Measurements from ENCODE around the gene HS3ST6.
"Not testable (repeated sequence)": the region's sequence is repeated elsewhere in the genome, so short reads cannot be mapped to it uniquely, and the experiment has no call there.

HS3ST6 gene

DNA sequence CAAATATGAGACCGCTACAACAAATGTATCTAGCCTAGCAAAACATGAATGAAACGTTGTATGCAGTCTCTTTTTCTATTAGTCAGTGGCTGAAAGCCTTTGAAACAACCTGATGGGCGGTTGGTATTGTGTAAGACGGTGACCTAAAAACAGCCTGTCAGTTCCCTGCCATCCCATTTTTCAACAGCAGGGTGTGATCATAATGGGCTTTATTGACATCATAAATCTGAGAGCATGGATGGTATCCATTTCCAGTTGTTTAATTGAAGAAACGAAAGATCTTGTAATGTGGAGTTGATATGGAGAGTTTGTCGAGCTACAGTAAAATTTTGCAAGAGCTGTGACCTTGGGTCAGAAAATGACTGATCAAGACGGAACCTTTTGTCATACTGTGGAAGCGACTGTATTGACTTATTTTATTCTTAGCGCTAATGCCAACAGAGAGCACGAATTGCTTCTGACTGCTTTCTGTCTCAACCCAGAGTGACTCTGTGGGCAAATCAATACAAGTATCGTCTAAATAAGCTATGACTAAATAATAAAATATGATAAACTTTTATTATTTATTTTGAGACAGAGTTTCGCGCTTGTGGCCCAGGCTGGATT lies 34.0 kb downstream of the HS3ST6 start:
- in situ Hi-C loops (cut with MboI; ENCODE audit: low sequenced_read_pairs) = no loop called here

DNA sequence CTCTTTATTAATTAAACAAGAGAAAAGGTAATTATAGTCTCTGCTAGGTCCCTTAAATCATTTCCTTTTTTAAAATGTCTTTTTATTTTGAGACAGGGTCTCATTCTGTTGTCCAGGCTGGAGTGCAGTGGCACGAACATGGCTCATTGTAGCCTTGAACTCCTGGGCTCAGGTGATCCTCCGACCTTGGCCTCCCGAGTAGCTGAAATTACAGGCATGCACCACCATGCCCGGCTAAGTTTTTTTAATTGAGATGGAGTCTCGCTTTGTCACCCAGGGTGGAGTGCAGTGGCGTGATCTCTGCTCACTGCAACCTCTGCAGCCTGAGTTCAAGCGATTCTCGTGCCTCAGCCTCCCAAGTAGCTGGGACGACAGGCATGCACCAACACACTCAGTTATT lies 37.0 kb downstream of the HS3ST6 start:
- in situ Hi-C loops (cut with MboI; ENCODE audit: low sequenced_read_pairs) = not testable (repeated sequence)

DNA sequence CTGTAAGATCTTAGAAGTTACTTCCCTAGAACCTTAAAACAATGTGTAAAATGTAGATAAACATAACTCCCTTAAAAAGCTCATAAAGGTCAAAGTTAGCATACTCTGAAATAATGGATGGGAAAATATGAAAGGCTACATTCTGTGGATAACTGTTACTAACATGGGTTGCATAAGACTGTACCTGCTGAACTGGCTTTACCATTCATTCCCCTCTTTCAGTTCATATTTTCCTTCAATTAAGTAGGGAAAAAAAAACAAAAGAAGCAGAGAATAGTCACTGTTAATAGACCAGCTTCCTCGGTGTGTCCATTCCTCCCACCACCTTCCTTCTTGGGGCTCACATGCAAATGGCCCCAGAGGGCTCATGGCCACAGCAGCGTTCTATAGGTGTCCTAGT lies 38.7 kb downstream of the HS3ST6 start:
- in situ Hi-C loops (cut with MboI; ENCODE audit: low sequenced_read_pairs) = no loop called here

DNA sequence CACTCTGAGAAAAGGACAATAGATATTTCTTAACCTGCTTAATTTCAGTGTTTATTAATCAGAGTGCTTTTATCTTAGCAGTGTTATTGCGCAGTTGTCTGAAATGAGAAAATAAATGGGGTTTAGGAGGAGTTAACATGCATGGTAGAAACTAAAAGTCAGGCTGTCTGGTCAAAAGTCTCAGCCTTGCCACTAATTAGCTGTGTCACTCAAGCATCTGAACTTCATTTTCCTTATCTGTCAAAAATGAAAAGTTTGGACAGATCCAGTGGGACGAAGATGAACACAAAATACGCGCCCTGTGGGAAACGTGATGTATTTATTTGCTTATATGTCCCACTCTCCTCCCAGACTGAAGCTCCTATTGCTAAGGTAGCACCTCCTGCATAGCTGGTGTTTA lies 40.0 kb downstream of the HS3ST6 start:
- in situ Hi-C loops (cut with MboI; ENCODE audit: low sequenced_read_pairs) = no loop called here

DNA sequence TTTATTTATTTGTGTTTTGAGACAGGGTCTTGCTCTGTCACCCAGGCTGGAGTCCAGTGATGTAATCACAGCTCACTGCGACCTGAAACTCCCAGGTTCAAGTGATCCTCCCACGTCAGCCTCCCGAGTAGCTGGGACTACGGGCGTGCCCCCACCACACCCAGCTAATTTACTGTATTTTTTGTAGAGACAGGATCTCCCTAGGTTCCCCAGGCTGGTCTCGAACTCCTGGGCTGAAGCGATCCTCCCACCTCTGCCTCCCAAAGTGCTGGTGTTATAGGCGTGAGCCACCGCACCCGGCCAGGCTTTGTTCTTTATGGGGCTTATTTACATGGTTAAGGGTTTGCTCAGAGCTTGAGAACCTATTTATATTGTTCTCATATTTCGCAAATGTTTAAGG lies 40.4 kb downstream of the HS3ST6 start:
- in situ Hi-C loops (cut with MboI; ENCODE audit: low sequenced_read_pairs) = no loop called here

DNA sequence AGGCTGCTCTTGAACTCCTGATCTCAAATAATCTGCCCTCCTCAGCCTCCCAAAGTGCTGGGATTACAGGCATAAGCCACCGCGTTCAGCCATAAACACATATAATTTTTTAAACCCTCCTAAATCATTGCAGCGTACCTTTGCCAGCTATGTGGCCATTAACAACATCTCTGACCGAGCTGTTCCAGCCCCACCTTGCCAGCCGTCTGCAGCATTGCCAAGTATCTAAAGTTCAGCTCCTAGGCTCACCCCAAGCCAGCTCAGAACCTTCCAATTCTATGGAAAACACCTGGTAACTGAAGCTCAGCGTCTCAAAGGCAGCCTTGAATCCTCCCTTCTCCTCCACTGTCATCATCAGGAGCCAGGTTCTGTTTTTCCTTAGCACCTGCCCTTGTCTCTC lies 41.1 kb downstream of the HS3ST6 start:
- in situ Hi-C loops (cut with MboI; ENCODE audit: low sequenced_read_pairs) = no loop called here

DNA sequence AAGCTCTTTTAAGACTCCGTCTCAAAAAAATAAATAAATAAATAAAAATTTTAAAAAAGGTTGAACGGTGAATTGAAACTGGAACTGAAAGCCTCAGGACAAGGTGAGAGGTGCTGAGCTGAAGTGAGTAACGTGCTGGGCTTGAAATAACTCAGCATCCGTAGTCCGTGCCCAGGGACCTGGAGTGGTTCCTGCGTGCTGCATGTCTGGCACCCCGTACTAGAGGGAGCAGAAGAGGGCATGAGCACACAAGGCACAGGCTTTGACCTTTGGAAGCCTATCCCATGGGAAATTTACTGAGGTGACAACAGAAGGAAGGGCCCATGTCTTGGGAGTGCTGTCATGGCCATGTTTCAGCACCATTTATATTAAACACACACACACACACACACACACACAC lies 41.7 kb downstream of the HS3ST6 start:
- in situ Hi-C loops (cut with MboI; ENCODE audit: low sequenced_read_pairs) = no loop called here

DNA sequence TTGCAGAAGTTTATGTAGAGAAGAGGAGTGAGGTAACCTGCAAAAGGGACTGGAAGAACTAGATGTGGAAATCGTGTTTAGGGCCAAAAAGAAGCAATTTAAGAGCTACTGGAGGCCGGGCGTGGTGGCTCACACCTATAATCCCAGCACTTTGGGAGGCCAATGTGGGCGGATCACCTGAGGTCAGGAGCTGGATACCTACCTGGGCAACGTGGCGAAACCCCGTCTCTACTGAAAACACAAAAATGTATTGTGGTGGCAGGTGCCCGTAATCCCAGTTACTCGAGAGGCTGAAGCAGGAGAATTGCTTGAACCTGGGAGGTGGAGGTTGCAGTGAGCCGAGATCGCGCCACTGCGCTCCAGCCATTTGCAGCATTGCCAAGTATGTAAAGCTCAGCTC lies 42.1 kb downstream of the HS3ST6 start:
- in situ Hi-C loops (cut with MboI; ENCODE audit: low sequenced_read_pairs) = not testable (repeated sequence)

DNA sequence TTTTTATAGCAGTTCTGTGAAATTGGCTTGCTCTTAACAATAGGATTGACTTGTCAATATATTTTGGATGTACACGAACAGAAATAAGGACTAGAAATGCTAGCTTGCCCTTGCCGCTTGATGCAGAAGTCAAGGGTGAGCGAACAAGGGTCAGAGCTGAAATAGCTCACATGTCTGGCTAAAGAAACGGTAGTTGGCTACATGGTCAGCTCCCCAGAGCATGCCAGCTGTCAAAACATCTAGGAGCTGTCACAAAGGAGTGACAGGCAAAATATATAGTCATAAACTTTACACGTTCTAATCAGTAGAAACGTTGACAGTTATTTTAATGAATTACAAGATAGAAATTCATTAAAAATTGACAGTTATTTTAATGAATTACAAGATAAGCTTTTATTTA lies 43.4 kb downstream of the HS3ST6 start:
- in situ Hi-C loops (cut with MboI; ENCODE audit: low sequenced_read_pairs) = no loop called here

DNA sequence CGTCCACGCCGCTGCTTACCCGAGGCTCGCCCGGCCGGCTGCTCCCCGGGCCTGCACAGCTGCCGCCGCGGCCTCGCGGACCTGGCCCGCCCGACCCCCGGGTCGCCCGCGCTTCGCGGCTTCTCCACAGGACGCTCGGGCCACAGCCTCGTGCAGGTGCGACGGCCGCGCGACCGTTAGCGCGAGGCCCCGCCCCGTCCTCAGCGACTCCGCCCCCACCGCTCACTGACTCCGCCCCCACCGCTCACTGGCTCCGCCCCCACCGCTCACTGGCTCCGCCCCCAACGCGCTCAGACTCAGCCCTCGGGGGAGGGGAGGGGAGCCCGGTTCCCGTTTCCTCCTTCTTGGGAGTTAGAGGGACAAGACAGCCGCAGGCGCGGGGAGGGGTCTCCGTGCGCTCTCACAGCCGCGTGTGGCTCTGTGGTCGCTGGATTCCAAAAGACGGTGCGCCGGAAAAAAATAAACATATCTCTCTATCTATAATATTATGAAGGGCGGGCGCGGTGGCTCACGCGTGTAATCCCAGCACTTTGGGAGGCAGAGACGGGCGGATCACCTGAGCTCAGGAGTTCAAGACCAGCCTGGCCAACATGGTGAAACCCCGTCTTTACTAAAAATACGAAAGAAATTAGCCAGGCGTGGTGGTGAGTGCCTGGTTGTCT lies 46.1 kb downstream of the HS3ST6 start, which contains the start of gene MEIOB:
TSS of gene MEIOB (minus strand) at position 191 of the 662 bp plus-strand sequence. CDS start 3,989 bp downstream, outside the sequence.
- in situ Hi-C loops (cut with MboI; ENCODE audit: low sequenced_read_pairs) = no loop called here

DNA sequence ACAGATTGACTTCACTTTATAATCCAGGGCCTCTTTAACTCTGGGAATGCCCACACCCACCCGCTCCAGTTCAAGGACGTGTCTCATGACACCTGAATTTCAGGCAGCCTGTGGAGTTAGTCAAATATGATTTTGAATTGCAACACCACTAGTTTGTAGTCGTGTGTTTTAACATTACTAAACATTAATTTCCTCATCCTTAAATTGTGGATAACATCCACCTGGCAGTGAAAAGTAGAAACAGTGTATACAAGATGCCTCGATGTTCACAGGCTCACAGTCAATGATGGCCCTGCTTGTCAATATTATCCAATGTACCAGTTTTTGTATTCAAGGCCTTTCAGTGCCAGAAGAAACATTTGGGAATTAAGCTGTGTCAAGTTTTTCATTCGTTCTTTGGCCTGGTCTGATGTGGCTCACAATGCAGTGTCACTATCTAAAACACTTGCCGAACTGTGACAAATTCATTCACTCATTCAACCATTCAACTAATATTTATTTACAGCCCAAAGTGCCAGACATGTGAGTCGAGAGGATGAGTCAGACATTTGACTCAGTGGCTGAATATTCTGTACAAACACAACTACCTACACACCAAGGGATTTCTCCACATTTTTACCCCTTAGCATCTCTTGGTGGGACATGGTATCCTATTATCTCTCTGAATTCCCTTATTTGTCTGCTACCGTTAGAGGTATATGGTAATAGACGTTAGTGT lies 47.7 kb downstream of the HS3ST6 start:
- in situ Hi-C loops (cut with MboI; ENCODE audit: low sequenced_read_pairs) = no loop called here

DNA sequence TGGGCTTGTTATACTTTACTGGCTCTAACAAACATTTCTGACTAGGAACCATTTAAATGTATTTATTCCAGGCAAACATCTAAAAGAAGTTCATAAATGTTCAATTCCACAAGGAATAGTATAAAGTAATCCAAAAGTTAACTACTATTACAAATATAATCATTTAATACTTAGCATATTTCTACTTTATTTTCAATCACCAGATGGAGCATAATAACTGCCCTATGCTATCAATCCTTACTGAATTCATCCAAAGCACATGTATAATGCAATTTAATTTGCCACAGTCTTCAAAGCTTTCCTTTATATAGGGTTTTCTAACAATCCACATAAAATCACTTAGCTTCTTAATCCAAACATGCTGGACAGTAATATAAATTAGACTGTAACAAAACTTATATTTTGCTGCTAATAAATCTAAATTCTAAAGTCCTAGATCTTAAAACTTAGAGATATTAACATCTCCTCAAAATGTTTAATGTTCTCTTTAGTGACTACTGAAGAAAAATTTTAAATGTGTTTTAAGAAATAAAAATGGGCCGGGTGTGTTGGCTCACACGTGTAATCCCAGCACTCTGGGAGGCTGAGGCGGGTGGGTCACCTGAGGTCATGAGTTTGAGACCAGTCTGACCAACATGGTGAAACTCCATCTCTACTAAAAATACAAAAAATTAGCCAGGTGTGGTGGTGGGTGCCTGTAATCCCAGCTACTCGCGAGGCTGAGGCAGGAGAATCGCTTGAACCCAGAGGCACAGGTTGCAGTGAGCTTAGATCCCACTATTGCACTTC lies 52.1 kb downstream of the HS3ST6 start:
- in situ Hi-C loops (cut with MboI; ENCODE audit: low sequenced_read_pairs) = no loop called here

DNA sequence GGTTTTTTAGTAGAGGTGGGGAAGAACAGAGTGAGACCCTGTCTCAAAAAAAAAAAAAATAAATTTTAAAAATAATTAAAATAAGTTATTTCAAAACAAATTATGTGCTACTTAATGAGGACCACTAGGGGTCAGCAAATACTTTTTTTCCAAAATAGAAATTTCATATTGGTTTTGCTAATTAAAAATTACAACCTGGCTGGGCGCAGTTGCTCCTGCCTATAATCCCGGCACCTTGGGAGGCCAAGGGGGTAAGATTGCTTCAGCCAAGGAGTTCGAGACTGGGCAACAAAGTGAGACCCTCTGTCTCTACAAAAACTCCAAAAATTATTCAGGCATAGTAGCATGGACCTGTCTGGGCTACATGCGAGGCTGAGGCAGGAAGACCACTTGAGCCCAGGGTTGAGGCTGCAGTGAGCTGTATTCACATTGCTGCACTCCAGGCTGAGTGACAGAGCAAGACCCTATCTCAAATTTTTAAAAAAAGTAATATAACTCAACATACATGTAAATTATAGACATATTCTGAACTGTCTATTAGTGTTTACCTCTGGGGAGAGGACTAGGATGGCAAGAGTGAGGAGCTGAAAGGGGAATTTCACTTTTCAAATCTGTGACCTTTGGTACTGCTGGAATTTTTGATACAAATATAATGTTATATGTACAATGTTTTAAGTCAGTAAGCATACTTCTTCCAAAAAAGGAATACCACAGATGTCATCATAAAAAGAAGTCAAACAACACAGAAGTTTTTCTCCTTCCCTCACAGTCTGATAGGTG lies 54.3 kb downstream of the HS3ST6 start:
- in situ Hi-C loops (cut with MboI; ENCODE audit: low sequenced_read_pairs) = no loop called here

DNA sequence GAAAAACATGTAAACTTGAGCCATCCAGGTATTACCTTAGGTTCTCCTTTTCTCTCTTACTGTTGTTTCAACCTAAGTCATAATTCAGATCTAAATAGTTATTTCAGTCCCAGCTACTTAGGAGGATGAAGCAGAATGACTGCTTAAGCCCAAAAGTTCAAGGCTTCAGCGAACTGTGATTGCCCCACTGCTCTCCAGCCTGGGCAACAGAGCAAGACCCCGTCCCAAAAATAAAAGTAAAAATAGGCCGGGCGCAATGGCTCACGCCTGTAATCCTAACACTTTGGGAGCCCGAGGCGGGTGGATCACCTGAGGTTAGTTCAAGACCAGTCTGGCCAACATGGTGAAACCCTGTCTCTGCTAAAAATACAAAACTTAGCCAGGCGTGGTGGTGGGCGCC lies 55.8 kb downstream of the HS3ST6 start:
- in situ Hi-C loops (cut with MboI; ENCODE audit: low sequenced_read_pairs) = no loop called here

DNA sequence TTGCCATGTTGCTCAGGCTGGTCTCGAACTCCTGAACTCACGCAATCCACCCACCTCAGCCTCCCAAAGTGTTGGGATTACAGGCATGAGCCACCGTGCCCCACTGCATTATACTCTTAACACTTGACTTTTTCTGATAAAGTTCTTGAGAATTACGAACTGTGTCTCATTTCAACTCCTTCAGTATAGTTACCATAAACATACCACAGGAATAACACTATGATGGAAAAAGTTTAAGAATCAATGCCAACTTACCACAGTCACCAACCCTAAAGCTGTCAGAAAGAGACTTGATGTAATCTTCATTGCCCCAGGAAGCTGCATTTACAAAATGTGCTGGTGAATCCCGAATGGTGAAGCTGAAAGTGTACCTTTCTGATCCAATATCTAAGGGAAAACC lies 56.5 kb downstream of the HS3ST6 start:
- in situ Hi-C loops (cut with MboI; ENCODE audit: low sequenced_read_pairs) = no loop called here
